NCI-H2196 treated with DMSO at 0.1 percent for 48 hours (cell line): Measurements from ENCODE around the gene PARD3B.

Source experiments
- DNase-seq: peaks from one replicate; lab custom pipeline; 2025; ENCODE audit not compliant: unreplicated experiment; lab: John Stamatoyannopoulos, UW

PARD3B gene

GRCh38 chr2:204933735-204934374 lies 388.6 kb downstream of the PARD3B start:
- DNase-seq, result no peak

DNA sequence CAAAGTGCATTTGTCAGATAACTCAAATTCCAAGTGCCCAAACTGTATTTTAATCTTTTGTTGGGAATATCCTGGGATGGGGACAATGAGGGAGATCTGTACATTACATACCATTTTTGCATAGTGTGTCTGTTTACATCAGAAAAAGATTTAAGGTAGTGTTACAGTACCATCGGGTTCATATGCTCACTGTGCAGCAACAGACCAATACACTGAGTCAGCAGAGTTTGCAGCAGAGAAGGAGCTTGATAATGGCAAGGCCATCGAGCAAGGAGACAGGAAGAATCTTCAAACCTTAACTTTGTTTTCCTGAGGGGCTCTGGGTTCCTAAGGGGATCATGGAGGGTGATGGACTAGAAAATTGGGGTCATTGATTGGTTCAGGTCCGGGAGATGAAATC lies 399.7 kb downstream of the PARD3B start:
- DNase-seq, result no peak

DNA sequence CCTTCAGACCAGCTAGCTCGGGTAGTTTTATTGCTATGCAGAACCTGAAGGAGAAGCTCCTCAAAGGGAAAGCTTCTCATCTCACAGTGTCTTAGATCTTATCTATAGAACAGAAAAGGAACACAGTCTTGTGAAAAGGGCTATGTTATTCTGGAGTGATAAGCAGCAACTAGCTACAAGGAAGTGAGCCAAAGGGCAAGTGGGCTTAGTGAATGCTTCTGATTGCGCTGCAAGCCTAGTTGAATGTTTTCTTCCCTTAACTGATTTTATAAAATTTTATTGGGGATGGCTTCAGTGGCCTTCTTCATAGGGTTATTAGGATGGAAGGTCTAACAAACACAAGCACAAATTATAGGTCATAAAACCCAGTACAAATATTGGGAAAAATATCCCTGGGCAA lies 400.1 kb downstream of the PARD3B start:
- no peak for DNase-seq

GRCh38 chr2:204946892-204947291 lies 401.6 kb downstream of the PARD3B start:
- no peak for DNase-seq

GRCh38 chr2:204947405-204947804 lies 402.1 kb downstream of the PARD3B start:
- no peak for DNase-seq

DNA sequence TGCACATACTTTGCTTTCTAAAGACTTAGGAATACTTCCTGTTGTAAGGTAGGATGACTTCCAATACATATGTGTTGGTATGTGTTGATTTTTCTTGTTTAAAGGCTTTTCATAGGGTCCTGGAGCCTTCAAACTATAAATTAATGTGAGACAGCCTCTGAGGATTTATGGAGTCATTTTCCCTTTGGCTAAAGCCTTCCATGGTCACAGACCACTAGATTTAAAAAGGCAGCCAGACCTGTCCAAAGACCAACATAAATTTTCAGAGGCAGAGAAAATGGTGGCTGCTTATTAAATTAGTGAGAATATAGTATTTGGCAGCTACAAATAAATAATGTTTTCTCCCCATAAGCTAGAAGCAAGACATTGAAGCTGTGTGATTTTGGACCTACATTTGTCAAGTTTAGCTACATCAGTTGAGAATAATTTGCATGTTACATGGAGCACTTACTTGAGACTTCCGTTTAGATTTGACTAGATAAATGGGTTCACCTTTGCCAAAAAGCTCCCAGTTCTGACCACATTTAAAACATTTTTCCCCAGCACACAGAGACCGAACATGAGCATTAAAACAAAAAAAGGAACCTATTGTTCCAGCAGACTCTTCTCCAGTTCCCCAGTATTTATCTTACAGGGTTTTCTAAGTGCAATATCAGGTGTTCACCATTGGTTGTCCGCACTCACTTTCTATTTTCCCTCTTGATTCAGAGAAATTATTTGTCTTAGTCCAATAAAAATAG lies 402.9 kb downstream of the PARD3B start:
- no peak for DNase-seq

DNA sequence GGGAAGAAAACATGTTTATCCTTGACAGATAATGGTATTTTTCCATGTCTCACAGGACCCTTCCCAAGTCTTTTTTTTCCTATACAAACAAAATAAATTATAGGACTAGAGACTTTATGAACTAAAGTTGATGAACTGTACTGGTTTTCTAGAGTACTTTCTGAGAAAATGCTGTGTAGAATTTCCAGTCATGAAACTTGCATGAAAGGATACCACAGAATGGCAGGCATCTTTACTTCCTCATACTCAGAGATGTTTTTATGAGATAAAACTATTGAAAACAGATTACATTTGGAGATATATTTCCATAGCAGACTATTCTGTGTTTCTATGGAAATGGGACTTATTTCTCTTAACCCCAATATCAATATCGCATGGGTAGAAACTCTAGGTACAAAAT lies 403.5 kb downstream of the PARD3B start:
- DNase-seq, result no peak

DNA sequence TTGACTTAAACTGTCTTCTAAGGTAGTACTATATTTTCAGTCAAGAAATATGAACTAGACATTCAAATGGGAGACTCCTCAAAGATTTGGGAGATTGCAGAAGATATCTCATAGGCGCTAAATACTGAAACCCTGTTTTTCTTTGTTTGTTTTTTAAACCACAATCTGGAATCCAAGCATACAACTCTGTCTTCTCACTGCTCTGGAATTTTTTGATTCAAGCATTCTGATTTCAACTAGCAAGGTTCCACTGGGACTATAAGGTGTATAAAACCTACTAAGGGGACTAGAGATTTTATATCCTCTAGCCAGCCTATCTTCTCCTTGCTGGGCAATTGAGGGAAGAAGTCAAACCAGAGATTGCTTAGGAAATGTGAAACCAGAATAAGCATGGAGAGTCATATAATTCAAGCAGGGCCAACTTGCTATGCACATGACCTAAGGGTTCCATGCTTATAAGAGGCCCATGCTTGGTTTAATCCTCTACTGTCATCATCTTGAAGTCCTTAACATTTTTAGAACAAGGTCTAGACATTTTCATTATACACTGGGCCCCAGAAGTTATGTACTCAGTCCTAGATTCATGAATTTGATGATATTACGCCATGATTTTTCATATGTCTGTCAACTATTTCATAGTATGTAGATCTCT lies 405.5 kb downstream of the PARD3B start:
- DNase-seq, result no peak

DNA sequence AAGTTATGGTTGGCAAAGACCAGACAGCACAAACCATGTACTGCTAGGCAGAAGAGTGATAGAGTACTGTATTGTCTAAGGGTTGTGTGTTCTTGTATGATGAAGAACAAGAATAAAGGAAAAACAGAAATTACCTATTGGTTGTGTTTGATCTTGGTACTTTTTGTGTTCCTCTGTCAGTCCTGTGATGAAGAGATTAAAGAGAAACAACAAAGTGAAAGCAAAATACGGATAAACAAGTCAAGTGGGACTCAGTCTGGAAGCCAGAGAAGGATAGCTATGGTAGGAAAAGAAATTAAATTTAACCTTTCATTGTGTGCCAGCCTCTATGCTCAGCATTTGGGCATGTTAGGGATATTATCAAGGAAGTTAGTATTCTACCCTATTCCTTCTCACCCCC lies 413.1 kb downstream of the PARD3B start:
- no peak for DNase-seq

DNA sequence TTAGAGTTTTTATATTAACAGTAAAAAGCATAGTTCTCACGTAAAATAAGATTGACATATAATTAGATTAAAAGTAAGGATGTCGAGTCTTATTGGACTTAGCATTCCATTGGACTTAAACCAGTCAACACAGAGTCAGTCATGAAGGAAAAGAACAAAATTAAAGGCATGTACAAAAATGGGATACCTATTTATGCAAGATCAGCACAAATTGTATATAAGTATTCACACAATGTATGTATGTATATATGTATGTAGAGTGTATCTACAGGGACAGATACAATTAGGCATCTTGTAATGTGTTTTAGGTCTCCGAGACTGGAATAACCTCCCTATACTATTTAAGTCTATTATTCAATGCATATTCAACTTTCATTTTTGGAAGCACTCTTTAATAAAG lies 419.1 kb downstream of the PARD3B start:
- DNase-seq, result no peak

DNA sequence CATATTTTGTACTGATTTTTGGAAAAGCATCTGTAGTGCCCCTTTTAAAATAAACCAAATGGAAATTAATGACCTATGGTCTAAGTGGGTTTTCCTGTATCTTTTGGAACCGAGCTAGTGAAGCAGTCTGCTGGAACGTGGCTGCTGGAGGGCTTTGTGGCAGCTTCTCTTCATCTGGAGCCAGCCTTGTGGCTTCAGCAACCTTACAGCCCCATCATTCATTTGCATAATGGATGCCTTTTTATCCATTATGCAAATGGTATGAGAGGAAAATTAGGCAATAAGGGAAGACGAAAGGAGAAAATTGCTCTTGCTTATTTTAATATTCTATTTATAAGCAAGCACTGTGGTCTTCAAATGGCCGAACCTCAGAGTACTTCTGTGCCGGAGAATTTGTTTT lies 421.0 kb downstream of the PARD3B start:
- DNase-seq, result no peak

DNA sequence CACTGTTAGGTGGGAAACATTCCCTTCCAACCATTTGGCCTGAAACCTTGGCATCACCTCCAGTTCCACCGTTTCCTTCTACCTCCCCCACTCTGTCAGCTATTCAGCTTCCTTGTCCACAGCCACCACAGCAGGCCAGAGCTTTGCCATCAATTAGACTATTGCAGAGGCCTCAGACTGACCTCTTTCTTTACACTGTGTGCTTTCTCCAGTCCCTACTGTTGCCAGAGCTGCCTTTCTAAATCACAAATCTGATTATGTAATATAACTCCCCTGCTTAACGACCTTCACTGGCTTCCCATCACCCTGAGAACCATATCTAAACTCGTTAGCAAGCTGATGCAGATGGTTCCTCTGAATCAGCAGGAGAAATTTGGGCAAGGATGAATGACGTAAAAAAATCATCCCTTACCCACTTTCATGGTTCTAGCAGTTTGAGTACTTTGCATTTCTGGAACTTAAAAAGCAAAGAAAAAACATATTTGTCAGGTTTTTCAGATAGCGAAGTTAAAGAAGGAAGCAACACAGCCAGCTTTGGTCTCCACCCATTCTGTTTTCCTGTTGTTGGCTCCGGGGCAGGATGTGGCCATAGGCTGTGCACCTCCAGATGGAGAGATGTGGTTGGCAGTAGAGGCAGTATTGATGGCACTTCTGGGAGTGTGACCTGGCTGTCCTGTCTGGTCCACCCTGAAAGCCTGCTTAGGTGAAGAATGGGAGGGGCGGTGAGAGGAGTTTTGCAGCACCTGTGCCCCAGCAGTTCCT lies 422.1 kb downstream of the PARD3B start:
- DNase-seq, result no peak

GRCh38 chr2:204971206-204971907 lies 426.1 kb downstream of the PARD3B start:
- DNase-seq, result no peak

DNA sequence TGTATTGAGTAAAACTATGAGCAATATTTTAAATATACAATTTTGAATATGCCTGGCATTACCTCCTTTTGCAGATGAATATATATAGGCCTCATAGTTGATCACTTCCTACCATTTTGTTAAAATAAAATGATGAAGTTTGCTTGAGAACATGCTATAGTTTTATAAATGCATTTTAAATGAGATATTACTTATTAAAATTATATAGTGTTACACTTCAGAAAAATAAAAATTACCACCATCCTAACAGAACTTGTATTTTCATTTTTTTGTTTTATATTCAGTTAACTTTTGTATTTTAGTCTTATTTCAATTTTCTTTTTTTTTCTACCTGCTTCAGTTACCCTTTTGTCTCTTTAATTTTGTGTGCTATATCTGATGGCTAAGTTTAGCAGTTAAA lies 426.9 kb downstream of the PARD3B start:
- no peak for DNase-seq

DNA sequence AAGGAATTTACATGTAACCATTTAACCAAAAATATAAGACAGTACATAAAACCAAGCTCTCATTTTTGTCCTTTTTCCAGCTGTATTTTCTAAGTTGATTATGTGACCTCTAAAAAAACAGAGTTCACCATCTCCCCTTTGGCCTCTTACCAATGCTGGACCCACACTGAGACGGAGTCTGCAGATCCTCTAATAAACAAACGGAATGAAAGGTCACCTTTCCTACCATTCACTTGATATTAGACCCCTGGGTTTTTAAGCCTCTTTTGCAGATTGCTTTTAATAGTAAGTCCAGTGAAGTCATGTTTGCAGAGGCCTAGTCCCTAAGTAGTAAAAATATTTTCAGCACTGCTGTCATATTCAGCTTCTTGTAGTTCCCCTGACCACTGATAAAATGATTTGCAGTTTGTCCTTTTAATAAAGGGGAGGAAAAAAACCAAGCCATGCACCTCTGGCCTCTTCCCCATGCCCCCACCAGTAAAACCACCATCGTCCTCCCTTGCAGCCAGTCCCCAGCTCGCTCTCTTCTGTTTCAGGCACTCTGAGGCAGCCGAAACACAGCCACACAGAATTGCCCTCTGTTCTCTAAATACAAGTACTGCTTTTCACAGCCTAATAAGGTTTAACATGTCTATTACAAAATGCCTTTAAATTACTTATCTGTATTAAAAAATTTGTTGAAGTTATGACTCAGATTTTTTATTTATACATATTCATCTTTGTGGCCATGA lies 427.5 kb downstream of the PARD3B start:
- no peak for DNase-seq

DNA sequence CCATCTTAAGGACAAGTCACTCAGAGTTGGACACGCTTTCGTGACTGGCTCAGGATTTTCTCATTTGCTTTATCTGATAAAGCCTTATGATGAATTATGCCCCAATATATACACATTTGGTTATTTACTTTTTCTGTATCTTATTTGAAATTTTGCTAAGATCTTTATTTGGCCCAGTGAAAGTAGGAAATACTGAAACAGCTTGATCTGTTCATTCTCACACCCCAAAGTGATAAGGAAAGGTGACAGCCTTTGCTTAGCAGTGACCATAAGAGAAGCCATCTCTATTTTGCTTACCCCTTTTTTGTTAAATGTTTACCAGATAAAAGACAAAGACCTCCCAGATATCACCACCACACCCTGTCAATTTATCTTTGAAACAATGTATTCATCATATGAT lies 428.3 kb downstream of the PARD3B start:
- no peak for DNase-seq

- DNase-seq, result no peak
Measured at GRCh38 chr2:204974487-204974886, 429.2 kb downstream of the PARD3B start.

- DNase-seq, result no peak
Measured at GRCh38 chr2:204977914-204978313, 432.6 kb downstream of the PARD3B start.

DNA sequence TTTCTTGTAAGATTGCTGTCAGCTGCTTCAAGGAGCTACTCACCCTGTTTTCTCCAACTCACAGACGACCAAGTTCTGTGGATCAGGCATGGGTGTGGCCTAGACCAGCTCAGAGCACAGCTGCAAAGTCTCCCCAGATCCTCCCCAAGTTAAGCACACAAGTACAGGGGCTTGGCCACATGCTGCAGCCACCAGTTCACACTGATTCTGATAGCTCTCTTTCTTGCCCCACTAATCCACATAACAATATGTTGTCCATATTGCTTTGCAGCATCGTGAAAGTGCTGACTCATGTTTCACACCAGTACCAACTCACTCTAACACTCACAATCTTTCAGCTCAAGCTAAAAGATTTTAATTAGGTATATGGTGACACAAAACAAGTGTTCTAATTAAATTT lies 437.0 kb downstream of the PARD3B start:
- no peak for DNase-seq

DNA sequence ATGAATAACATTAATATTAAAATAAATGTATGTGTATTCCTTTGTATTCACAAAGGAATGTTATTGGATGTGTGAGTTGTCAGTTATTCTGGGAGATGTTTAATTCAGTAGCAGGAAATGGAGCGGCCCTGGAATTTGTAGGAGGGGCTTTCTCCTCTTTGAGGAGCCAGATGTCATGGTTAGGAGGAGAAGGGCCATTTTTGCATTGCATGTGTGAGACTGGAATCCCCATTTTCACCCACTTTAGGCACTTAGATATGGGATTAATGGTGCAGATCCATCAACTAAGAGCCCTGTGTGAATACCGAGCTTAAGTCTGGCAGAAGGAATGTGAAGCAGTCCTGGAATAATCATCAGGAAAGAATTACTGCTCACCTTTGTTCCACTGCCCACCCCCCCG lies 439.2 kb downstream of the PARD3B start:
- DNase-seq, result no peak
